Smooth muscle cell (in vitro differentiated cells): ENCODE results near the gene CAMK1. TPM values are rescaled to one million over a fixed set of nuclear protein-coding genes. Genes with fewer than 3 reads are reported as not detected.

Experiments
- DNase-seq: peaks from one replicate; lab custom pipeline; 2025; ENCODE audit not compliant: unreplicated experiment; lab: John Stamatoyannopoulos, UW
- H2AFZ ChIP-seq: fragments of 200-600 bp; sonication (generic); 2 replicates; pipeline ENCODE4 v1.6.0; 2016; ENCODE audit warnings: antibody characterized with exemption, low read depth, mild to moderate bottlenecking
- H3F3A ChIP-seq: fragments of 200-600 bp; sonication (generic); 2 replicates; pipeline ENCODE4 v1.6.0; 2017; ENCODE audit warnings: antibody characterized with exemption, low read depth
- H3K27ac ChIP-seq: fragments of 200-600 bp; sonication (generic); 2 replicates; pipeline ENCODE4 v1.5.1; 2016; ENCODE audit warnings: low read depth, mild to moderate bottlenecking
- H3K27me3 ChIP-seq: fragments of 200-600 bp; sonication (generic); 2 replicates; pipeline ENCODE4 v1.6.1; 2016; ENCODE audit warnings: low read depth, mild to moderate bottlenecking
- H3K36me3 ChIP-seq: fragments of 200-600 bp; sonication (generic); 2 replicates; pipeline ENCODE4 v1.5.1; 2016; ENCODE audit warnings: low read depth
- H3K4me1 ChIP-seq: fragments of 200-600 bp; sonication (generic); 2 replicates; pipeline ENCODE4 v1.5.1; 2016; ENCODE audit warnings: low read depth
- H3K4me2 ChIP-seq: fragments of 200-600 bp; sonication (generic); 2 replicates; pipeline ENCODE4 v1.6.0; 2016; ENCODE audit warnings: mild to moderate bottlenecking
- H3K4me3 ChIP-seq: fragments of 200-600 bp; sonication (generic); 2 replicates; pipeline ENCODE4 v1.5.1; 2016; ENCODE audit warnings: mild to moderate bottlenecking
- H3K79me2 ChIP-seq: fragments of 200-600 bp; sonication (generic); 2 replicates; pipeline ENCODE4 v1.6.0; 2016; ENCODE audit warnings: low read depth, mild to moderate bottlenecking
- H3K9ac ChIP-seq: fragments of 200-600 bp; sonication (generic); 2 replicates; pipeline ENCODE4 v1.6.0; 2016; ENCODE audit warnings: low read depth
- H3K9me3 ChIP-seq: fragments of 200-600 bp; sonication (generic); replicated peaks from 2 replicates; pipeline ENCODE4 v1.5.1; 2016; ENCODE audit warnings: low read depth
- H4K20me1 ChIP-seq: fragments of 200-600 bp; sonication (generic); 2 replicates; pipeline ENCODE4 v1.6.0; 2016; ENCODE audit warnings: low read depth
- CTCF ChIP-seq: fragments of 200-600 bp; sonication (generic); IDR thresholded peaks from 2 replicates; pipeline ENCODE4 v1.5.1; 2017; ENCODE audit warnings: borderline replicate concordance, mild to moderate bottlenecking, antibody characterized with exemption; ENCODE audit not compliant: insufficient read depth, poor library complexity, severe bottlenecking
- WGBS: methylation state at CpG from one replicate; pipeline ENCODE4 v1.1.7; 2016; ENCODE audit warnings: low lambda C conversion rate; 5-methylcytosine and 5-hydroxymethylcytosine counted together
- polyA plus RNA-seq: library from polyadenylated mRNA; unstranded; fragments of >200 nt; fragmentation: Nextera tagmentation; extraction: Ambion mirVana; gene quantifications from 2 replicates; pipeline ENCODE4 v1.2.1, GENCODE V29; 2016
- total RNA-seq: library from RNA; depleted of rRNA; stranded (reverse); fragments of >200 nt; gene quantifications from 2 replicates; pipeline ENCODE4 v1.2.3, GENCODE V29; 2014

CAMK1 gene
- total and polyA plus RNA-seq, 2 experiments from 2014 or later, result 6.3 to 6.4 TPM

GRCh38 chr3:9815986-9816385 lies 46.2 kb upstream of the CAMK1 start:
- Histone ChIP-seq H3K27me3 (no peaks in the 10 kb centered on the region), H3K4me3 (no peak overlapping the region), H3K4me1 (peaks cover under 1% of the 10 kb centered on the region), H3K4me2 (no peak overlapping the region), H3K36me3 (no peaks in the 10 kb centered on the region), H3K27ac (no peak overlapping the region), H2AFZ (no peak overlapping the region), H3F3A (no peaks in the 10 kb centered on the region), H3K79me2 (no peaks in the 10 kb centered on the region), H3K9me3 (no peaks in the 10 kb centered on the region), H4K20me1 (no peaks in the 10 kb centered on the region), H3K9ac (no peak overlapping the region)
- 96% methylated on average over 9 of the region's 9 CpGs for WGBS
- TF ChIP-seq CTCF, result no peak
- DNase-seq, result no peak

GRCh38 chr3:9812870-9813483 lies 43.2 kb upstream of the CAMK1 start:
- no peaks in the 10 kb centered on the region for H3K79me2 ChIP-seq
- WGBS, result 98% methylated on average over 9 of the region's 9 CpGs
- peaks cover 13% of the 10 kb centered on the region for H3K4me1 ChIP-seq
- H3K4me3 ChIP-seq, result no peak overlapping the region
- H3K27ac ChIP-seq, result no peak overlapping the region
- no peak overlapping the region for H2AFZ ChIP-seq
- H3K9ac ChIP-seq, result no peak overlapping the region
- H3K27me3 ChIP-seq, result no peaks in the 10 kb centered on the region
- TF ChIP-seq CTCF, result no peak
- H3F3A ChIP-seq, result peaks cover 13% of the 10 kb centered on the region
- no peak overlapping the region for H3K4me2 ChIP-seq
- no peaks in the 10 kb centered on the region for H4K20me1 ChIP-seq
- H3K36me3 ChIP-seq, result no peaks in the 10 kb centered on the region
- no peaks in the 10 kb centered on the region for H3K9me3 ChIP-seq
- DNase-seq, result no peak

- WGBS, result 83% methylated on average over 10 of the region's 10 CpGs
- Histone ChIP-seq H3K9ac (peak overlapping the region; percentile 37), H3K9me3 (no peaks in the 10 kb centered on the region), H3F3A (peaks cover 23% of the 10 kb centered on the region), H3K27ac (no peak overlapping the region), H3K36me3 (no peaks in the 10 kb centered on the region), H3K27me3 (no peaks in the 10 kb centered on the region), H3K4me1 (peaks cover 13% of the 10 kb centered on the region), H2AFZ (no peak overlapping the region), H3K79me2 (no peaks in the 10 kb centered on the region), H4K20me1 (no peaks in the 10 kb centered on the region), H3K4me3 (peak overlapping the region; percentile 70), H3K4me2 (peak overlapping the region; percentile 94)
- no peak for TF ChIP-seq CTCF
- DNase-seq, result no peak
Measured at GRCh38 chr3:9810846-9811245, 41.1 kb upstream of the CAMK1 start.

- Histone ChIP-seq H4K20me1 (no peaks in the 10 kb centered on the region), H3K36me3 (no peaks in the 10 kb centered on the region), H3K9me3 (no peaks in the 10 kb centered on the region), H3K27ac (no peak overlapping the region), H3K4me3 (peak overlapping the region; percentile 70), H3K4me1 (peaks cover 13% of the 10 kb centered on the region), H2AFZ (no peak overlapping the region), H3K79me2 (no peaks in the 10 kb centered on the region), H3K4me2 (peak overlapping the region; percentile 94), H3K27me3 (no peaks in the 10 kb centered on the region), H3K9ac (peak overlapping the region; percentile 37), H3F3A (peaks cover 23% of the 10 kb centered on the region)
- DNase-seq, result no peak
- no peak for TF ChIP-seq CTCF
- 10% methylated on average over 17 of the region's 18 CpGs for WGBS
Measured at GRCh38 chr3:9810433-9810770, 40.7 kb upstream of the CAMK1 start.
